A673 (cell line): Measurements from ENCODE around the gene HS1BP3.

Experiments
- EZH2 ChIP-seq: fragments of 200-600 bp; sonication (generic); IDR thresholded peaks from 2 replicates; pipeline ENCODE4 v1.6.1; 2017; ENCODE audit warnings: borderline replicate concordance, low read depth, mild to moderate bottlenecking, mixed read lengths, antibody characterized with exemption, low read length; ENCODE audit not compliant: poor library complexity, severe bottlenecking
- TF ChIP-seq, protein P1 (sequence below): fragments of 300-800, 200-600 bp; sonication (generic); conservative IDR thresholded peaks from 2 replicates; pipeline ENCODE4 v1.5.1; 2017; ENCODE audit warnings: low read depth, mild to moderate bottlenecking, antibody characterized with exemption, low read length, moderate library complexity, mixed read lengths

- TF ChIP-seq, protein P1, sequence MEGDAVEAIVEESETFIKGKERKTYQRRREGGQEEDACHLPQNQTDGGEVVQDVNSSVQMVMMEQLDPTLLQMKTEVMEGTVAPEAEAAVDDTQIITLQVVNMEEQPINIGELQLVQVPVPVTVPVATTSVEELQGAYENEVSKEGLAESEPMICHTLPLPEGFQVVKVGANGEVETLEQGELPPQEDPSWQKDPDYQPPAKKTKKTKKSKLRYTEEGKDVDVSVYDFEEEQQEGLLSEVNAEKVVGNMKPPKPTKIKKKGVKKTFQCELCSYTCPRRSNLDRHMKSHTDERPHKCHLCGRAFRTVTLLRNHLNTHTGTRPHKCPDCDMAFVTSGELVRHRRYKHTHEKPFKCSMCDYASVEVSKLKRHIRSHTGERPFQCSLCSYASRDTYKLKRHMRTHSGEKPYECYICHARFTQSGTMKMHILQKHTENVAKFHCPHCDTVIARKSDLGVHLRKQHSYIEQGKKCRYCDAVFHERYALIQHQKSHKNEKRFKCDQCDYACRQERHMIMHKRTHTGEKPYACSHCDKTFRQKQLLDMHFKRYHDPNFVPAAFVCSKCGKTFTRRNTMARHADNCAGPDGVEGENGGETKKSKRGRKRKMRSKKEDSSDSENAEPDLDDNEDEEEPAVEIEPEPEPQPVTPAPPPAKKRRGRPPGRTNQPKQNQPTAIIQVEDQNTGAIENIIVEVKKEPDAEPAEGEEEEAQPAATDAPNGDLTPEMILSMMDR: no peak
- no peak for TF ChIP-seq EZH2
Observed at GRCh38 chr2:20630967-20631366, 19.9 kb downstream of the HS1BP3 start.
